Measurements from ENCODE around the gene GPR39. TPM values are rescaled to one million over a fixed set of nuclear protein-coding genes. Genes with fewer than 3 reads are reported as not detected.

Gene GPR39
- total RNA-seq, 1 experiment from 2014 or later = 20.9 TPM

GRCh38 chr2:132581991-132582738, 165.6 kb downstream of the GPR39 start:
- no peak overlapping the region for H3K4me3 ChIP-seq
- no peaks in the 10 kb centered on the region for H3K9me2 ChIP-seq (ENCODE audit: insufficient read depth)
- no peaks in the 10 kb centered on the region for H3K27me3 ChIP-seq (ENCODE audit: insufficient read depth, low read depth)
- peaks cover 50% of the 10 kb centered on the region for H3K79me2 ChIP-seq (ENCODE audit: low read depth)
- no peaks in the 10 kb centered on the region for H3K9me3 ChIP-seq (ENCODE audit: insufficient read depth, low read depth)
- H3K4me1 ChIP-seq (replicated peaks; ENCODE audit: insufficient read depth) = no peaks in the 10 kb centered on the region
- no TSS peak for BruUV-seq (replicated peaks)
- TF ChIP-seq EZH2 (IDR thresholded peaks at IDR 0.05; ENCODE audit: low read depth) (no peak), CTCF (conservative IDR thresholded peaks at IDR 0.05) (no peak)
- CTCF ChIA-PET = no interaction called here
- DNase-seq = peak in 1 of 2 experiments; percentile 49
- H4K20me1 ChIP-seq (ENCODE audit: insufficient read depth) = no peaks in the 10 kb centered on the region; the same call in 1 of the 2 replicates
- intact Hi-C loops (cut with micrococcal nuclease; ENCODE audit: unreplicated experiment) = no loop called here
- no peak overlapping the region for H2AFZ ChIP-seq
- no peak overlapping the region for H3K27ac ChIP-seq
- 0 out of 2 replicates have a peak, but pooled peaks cover 2% of the 10 kb centered on the region for H3F3A ChIP-seq (ENCODE audit: insufficient read depth, low read depth)
- H3K4me2 ChIP-seq = no peak overlapping the region
- POLR2A ChIA-PET (ENCODE audit: unreplicated experiment) = no interaction called here
- no peaks in the 10 kb centered on the region for H3K36me3 ChIP-seq (ENCODE audit: low read depth)

GRCh38 chr2:132583666-132584360, 167.2 kb downstream of the GPR39 start:
- Histone ChIP-seq H3K79me2 (ENCODE audit: low read depth) (peaks cover 55% of the 10 kb centered on the region), H3K9me3 (ENCODE audit: insufficient read depth, low read depth) (no peaks in the 10 kb centered on the region), H3K4me1 (replicated peaks; ENCODE audit: insufficient read depth) (no peaks in the 10 kb centered on the region), H3K9me2 (ENCODE audit: insufficient read depth) (no peaks in the 10 kb centered on the region), H3K27me3 (ENCODE audit: insufficient read depth, low read depth) (no peaks in the 10 kb centered on the region), H3K4me2 (no peak overlapping the region), H2AFZ (no peak overlapping the region), H4K20me1 (ENCODE audit: insufficient read depth) (peaks cover 5% of the 10 kb centered on the region; the same call in 1 of the 2 replicates), H3K27ac (no peak overlapping the region), H3K4me3 (no peak overlapping the region), H3F3A (ENCODE audit: insufficient read depth, low read depth) (0 out of 2 replicates have a peak, but pooled peaks cover 2% of the 10 kb centered on the region), H3K36me3 (ENCODE audit: low read depth) (no peaks in the 10 kb centered on the region)
- intact Hi-C loops (cut with micrococcal nuclease; ENCODE audit: unreplicated experiment) = no loop called here
- TF ChIP-seq CTCF (conservative IDR thresholded peaks at IDR 0.05) (no peak), EZH2 (IDR thresholded peaks at IDR 0.05; ENCODE audit: low read depth) (no peak)
- no peak for DNase-seq
- BruUV-seq (replicated peaks) = no TSS peak
- ChIA-PET POLR2A (ENCODE audit: unreplicated experiment) (no interaction called here), CTCF (no interaction called here)

GRCh38 chr2:132584976-132585817, 168.6 kb downstream of the GPR39 start:
- Histone ChIP-seq H3K9me2 (ENCODE audit: insufficient read depth) (no peaks in the 10 kb centered on the region), H3F3A (ENCODE audit: insufficient read depth, low read depth) (0 out of 2 replicates have a peak, but pooled peaks cover 2% of the 10 kb centered on the region), H4K20me1 (ENCODE audit: insufficient read depth) (peaks cover 5% of the 10 kb centered on the region), H3K27ac (no peak overlapping the region), H2AFZ (no peak overlapping the region), H3K4me1 (replicated peaks; ENCODE audit: insufficient read depth) (no peaks in the 10 kb centered on the region), H3K4me2 (no peak overlapping the region), H3K9me3 (ENCODE audit: insufficient read depth, low read depth) (no peaks in the 10 kb centered on the region), H3K27me3 (ENCODE audit: insufficient read depth, low read depth) (no peaks in the 10 kb centered on the region), H3K79me2 (ENCODE audit: low read depth) (peaks cover 44% of the 10 kb centered on the region), H3K4me3 (no peak overlapping the region), H3K36me3 (ENCODE audit: low read depth) (no peaks in the 10 kb centered on the region)
- no TSS peak for BruUV-seq (replicated peaks)
- POLR2A ChIA-PET (ENCODE audit: unreplicated experiment) = no interaction called here
- CTCF ChIA-PET = no interaction called here
- TF ChIP-seq EZH2 (IDR thresholded peaks at IDR 0.05; ENCODE audit: low read depth) (no peak), CTCF (conservative IDR thresholded peaks at IDR 0.05) (no peak)
- intact Hi-C loops (cut with micrococcal nuclease; ENCODE audit: unreplicated experiment) = no loop called here
- no peak for DNase-seq
